OCI-LY7 (cell line): Measurements from ENCODE around the gene IGFBP4. TPM values are rescaled to one million over a fixed set of nuclear protein-coding genes. Genes with fewer than 3 reads are reported as not detected.

ENCODE experiments used
- BruUV-seq: library from RNA; stranded (reverse); fragments of 400-500 nt; replicated peaks from 2 replicates; lab custom pipeline; 2021; lab: Mats Ljungman, UMichigan
- CTCF ChIA-PET: fragments of 300-600 bp; sonication (Branson Sonifier 250); formaldehyde crosslinking; loops from one replicate; lab custom pipeline; 2022; ENCODE audit warnings: antibody characterized with exemption; ENCODE audit not compliant: unreplicated experiment; lab: Charles Lee
- POLR2A ChIA-PET: fragments of 300-600 bp; sonication (Branson Sonifier 250); formaldehyde crosslinking; loops from one replicate; lab custom pipeline; 2022; ENCODE audit warnings: antibody characterized with exemption; lab: Charles Lee
- DNase-seq: peaks from one replicate; pipeline ENCODE4 v3.0.0-alpha.2; 2015; ENCODE audit warnings: low spot score
- H2AFZ ChIP-seq: fragments of 200-600 bp; sonication (generic), shearing (Covaris generic); 2 replicates; pipeline ENCODE4 v1.6.1; 2014; ENCODE audit warnings: mild to moderate bottlenecking, antibody characterized with exemption, low read length, moderate library complexity
- H3K27ac ChIP-seq: fragments of 200-600 bp; sonication (generic); 2 replicates; pipeline ENCODE4 v1.5.1; 2014; ENCODE audit warnings: mixed run types, low read depth, mild to moderate bottlenecking, moderate library complexity, low read length, inconsistent platforms; ENCODE audit not compliant: poor library complexity, severe bottlenecking
- H3K36me3 ChIP-seq: fragments of 200-600 bp; sonication (generic); 2 replicates; pipeline ENCODE4 v1.6.1; 2014; ENCODE audit warnings: mild to moderate bottlenecking, antibody characterized with exemption, low read length, moderate library complexity, mixed read lengths; ENCODE audit not compliant: insufficient read depth
- H3K4me1 ChIP-seq: fragments of 200-600 bp; sonication (generic); 2 replicates; pipeline ENCODE4 v1.5.1; 2014; ENCODE audit warnings: mild to moderate bottlenecking, low read length; ENCODE audit not compliant: insufficient read depth, poor library complexity, severe bottlenecking
- H3K4me2 ChIP-seq: fragments of 200-600 bp; sonication (generic); 2 replicates; pipeline ENCODE4 v1.6.1; 2014; ENCODE audit warnings: mild to moderate bottlenecking, low read length
- H3K4me3 ChIP-seq: fragments of 200-600 bp; sonication (generic); 2 replicates; pipeline ENCODE4 v1.5.1; 2014; ENCODE audit warnings: mild to moderate bottlenecking, low read depth, low read length; ENCODE audit not compliant: poor library complexity, severe bottlenecking
- H3K79me2 ChIP-seq: fragments of 200-600 bp; sonication (generic); 2 replicates; pipeline ENCODE4 v1.6.1; 2016; ENCODE audit warnings: low read depth, mild to moderate bottlenecking, low read length, moderate library complexity, mixed read lengths; ENCODE audit not compliant: insufficient read depth
- H3K9me2 ChIP-seq: fragments of 200-600 bp; sonication (generic); 2 replicates; pipeline ENCODE4 v1.6.1; 2016; ENCODE audit warnings: mild to moderate bottlenecking, low read length, mixed read lengths; ENCODE audit not compliant: insufficient read depth
- H3K9me3 ChIP-seq: fragments of 200-600 bp; sonication (generic); 2 replicates; pipeline ENCODE4 v1.6.1; 2014; ENCODE audit warnings: mild to moderate bottlenecking, mixed run types, low read length, mixed read lengths
- H4K20me1 ChIP-seq: fragments of 200-600 bp; sonication (generic); 2 replicates; pipeline ENCODE4 v1.6.1; 2014; ENCODE audit warnings: mild to moderate bottlenecking, antibody characterized with exemption, low read length, moderate library complexity, mixed read lengths; ENCODE audit not compliant: insufficient read depth
- EZH2phosphoT487 ChIP-seq: fragments of 200-600 bp; sonication (generic); IDR thresholded peaks from 2 replicates; pipeline ENCODE4 v1.6.1; 2018; ENCODE audit warnings: low read depth, borderline replicate concordance, mild to moderate bottlenecking, mixed run types, antibody characterized with exemption, low read length, moderate library complexity, mixed read lengths
- intact Hi-C: fragments of 100-400 bp; cut with micrococcal nuclease; formaldehyde crosslinking; loops from one replicate; pipeline ENCODE4 v1.10.0; 2022; ENCODE audit not compliant: unreplicated experiment
- total RNA-seq, 2 experiments: library from RNA; depleted of rRNA in 1 of 2; stranded (reverse); fragments of >200 nt in 1 of 2; shearing (Covaris generic) in 1 of 2; gene quantifications; 2 replicates each; pipeline ENCODE4 v1.2.3, GENCODE V29; 2014 to 2022
- TF ChIP-seq, protein P1 (sequence below): fragments of 200-600 bp; sonication (generic); conservative IDR thresholded peaks from 2 replicates; pipeline ENCODE4 v1.5.1; 2014; ENCODE audit warnings: mild to moderate bottlenecking, antibody characterized with exemption, low read length, moderate library complexity, mixed read lengths

The IGFBP4 gene
- total RNA-seq, 2 experiments from 2014 or later: not detected

DNA sequence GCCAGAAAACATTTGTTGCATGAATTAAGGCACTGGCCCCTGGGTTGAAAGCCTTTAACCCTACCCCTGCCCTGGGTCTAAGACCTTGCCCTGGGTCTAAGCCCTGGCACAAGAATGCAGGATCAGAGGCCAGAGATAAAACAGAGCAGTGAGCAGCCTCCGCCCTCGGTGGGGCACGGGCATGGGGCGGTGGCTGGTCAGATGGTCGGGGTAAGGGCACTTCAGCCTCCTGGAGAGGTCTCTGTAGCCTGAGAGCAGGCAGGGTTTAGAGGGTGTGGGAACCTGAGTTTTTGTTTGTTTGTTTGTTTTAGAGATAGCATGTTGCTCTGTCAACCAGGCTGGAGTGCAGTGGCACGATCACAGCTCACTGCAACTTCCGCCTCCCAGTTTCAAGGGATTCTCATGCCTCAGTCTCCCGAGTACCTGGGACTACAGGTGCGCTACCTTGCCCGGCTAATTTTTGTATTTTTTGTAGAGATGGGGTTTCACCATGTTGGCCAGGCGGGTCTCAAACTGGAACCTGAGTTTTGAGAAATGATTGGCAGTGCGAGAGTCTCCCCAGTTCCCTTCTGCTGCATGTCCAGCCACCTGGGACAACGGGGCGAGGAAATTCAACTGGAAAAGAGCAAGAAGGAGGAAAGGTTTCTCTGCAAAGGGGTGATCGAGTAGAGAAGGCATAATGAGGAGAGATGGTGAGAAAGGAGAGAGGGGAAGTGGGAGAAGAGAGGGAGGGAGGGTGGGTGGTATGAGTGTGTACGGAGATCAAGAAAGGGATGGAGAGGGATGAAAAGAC lies 30.5 kb downstream of the IGFBP4 start:
- CTCF ChIA-PET: no interaction called here
- POLR2A ChIA-PET: no interaction called here

DNA sequence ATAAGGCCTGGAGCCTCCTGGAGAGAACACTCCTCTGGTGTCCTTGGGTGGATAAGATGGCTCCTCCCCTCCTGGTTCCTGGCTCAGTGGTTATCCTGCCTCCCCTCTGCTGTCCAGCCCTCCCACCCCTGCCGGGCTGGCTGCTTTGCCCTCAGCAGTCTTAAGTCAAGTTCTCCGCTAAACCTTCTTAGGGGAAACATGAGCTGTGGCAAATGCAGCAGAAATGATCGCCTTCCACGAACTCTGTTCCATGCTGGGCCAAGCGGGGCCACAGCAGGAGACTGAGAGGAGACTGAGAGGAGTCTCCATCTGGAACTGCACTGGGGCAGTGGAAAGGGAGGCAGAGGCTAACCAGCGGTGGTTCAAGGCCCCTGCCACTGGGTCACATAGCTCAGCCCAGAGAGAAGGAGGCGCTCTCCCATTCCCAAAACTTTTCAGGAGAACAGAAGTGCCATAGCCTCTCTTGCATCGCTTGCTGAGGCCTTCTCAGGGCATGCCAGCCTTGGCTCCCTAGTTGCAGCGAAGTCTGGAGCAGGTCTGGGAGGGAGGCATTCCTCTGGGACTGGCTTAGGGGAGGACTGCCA lies 31.3 kb downstream of the IGFBP4 start:
- BruUV-seq: no TSS peak
- intact Hi-C loops: no loop called here
- POLR2A ChIA-PET: no interaction called here

More for the DNA sequence above, 30.5 kb downstream of the IGFBP4 start:
- H4K20me1 ChIP-seq: no peaks in the 10 kb centered on the region
- H2AFZ ChIP-seq: no peak overlapping the region
- H3K4me2 ChIP-seq: no peak overlapping the region
- no peak for DNase-seq
- no peak overlapping the region for H3K4me3 ChIP-seq
- no peaks in the 10 kb centered on the region for H3K4me1 ChIP-seq
- no peak overlapping the region for H3K27ac ChIP-seq
- H3K79me2 ChIP-seq: no peaks in the 10 kb centered on the region
- no peaks in the 10 kb centered on the region for H3K36me3 ChIP-seq
- intact Hi-C loops: no loop called here
- TF ChIP-seq, protein P1, sequence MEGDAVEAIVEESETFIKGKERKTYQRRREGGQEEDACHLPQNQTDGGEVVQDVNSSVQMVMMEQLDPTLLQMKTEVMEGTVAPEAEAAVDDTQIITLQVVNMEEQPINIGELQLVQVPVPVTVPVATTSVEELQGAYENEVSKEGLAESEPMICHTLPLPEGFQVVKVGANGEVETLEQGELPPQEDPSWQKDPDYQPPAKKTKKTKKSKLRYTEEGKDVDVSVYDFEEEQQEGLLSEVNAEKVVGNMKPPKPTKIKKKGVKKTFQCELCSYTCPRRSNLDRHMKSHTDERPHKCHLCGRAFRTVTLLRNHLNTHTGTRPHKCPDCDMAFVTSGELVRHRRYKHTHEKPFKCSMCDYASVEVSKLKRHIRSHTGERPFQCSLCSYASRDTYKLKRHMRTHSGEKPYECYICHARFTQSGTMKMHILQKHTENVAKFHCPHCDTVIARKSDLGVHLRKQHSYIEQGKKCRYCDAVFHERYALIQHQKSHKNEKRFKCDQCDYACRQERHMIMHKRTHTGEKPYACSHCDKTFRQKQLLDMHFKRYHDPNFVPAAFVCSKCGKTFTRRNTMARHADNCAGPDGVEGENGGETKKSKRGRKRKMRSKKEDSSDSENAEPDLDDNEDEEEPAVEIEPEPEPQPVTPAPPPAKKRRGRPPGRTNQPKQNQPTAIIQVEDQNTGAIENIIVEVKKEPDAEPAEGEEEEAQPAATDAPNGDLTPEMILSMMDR: no peak
- no peak for TF ChIP-seq EZH2phosphoT487
- H3K9me2 ChIP-seq: no peaks in the 10 kb centered on the region
- BruUV-seq: no TSS peak
- no peaks in the 10 kb centered on the region for H3K9me3 ChIP-seq

More for the DNA sequence above, 31.3 kb downstream of the IGFBP4 start:
- Histone ChIP-seq H3K36me3 (no peaks in the 10 kb centered on the region), H3K4me2 (no peak overlapping the region), H3K9me3 (no peaks in the 10 kb centered on the region), H3K9me2 (no peaks in the 10 kb centered on the region), H3K4me3 (no peak overlapping the region), H3K4me1 (peaks cover under 1% of the 10 kb centered on the region), H3K27ac (no peak overlapping the region), H2AFZ (no peak overlapping the region), H4K20me1 (no peaks in the 10 kb centered on the region), H3K79me2 (no peaks in the 10 kb centered on the region)
- DNase-seq: no peak
- CTCF ChIA-PET: no interaction called here
- TF ChIP-seq EZH2phosphoT487: no peak
- TF ChIP-seq, protein P1: no peak
